Nephron (organoid): ENCODE measurements around the gene MYO16.

Experiments used
- H3K27ac Mint-ChIP-seq, 3 experiments: 2 replicates each; pipeline ENCODE4 v1.8.0; 2020; ENCODE audit warnings: mixed read lengths in 3 of 3, mild to moderate bottlenecking in 2 of 3, moderate library complexity in 1 of 3
- H3K27me3 Mint-ChIP-seq: 2 replicates; pipeline ENCODE4 v1.8.0; 2021; ENCODE audit warnings: low read depth, mild to moderate bottlenecking, moderate library complexity, mixed read lengths
- H3K36me3 Mint-ChIP-seq: 2 replicates; pipeline ENCODE4 v1.8.0; 2020; ENCODE audit warnings: low read depth, mixed read lengths
- H3K4me1 Mint-ChIP-seq: 2 replicates; pipeline ENCODE4 v1.8.0; 2020; ENCODE audit warnings: mixed read lengths
- H3K4me3 Mint-ChIP-seq, 3 experiments: 2 replicates each; pipeline ENCODE4 v1.8.0; 2020; ENCODE audit warnings: mild to moderate bottlenecking in 3 of 3, mixed read lengths in 3 of 3, moderate library complexity in 2 of 3
- H3K9me3 Mint-ChIP-seq: 2 replicates; pipeline ENCODE4 v1.8.0; 2020; ENCODE audit warnings: mixed read lengths
- TF ChIP-seq, protein P1 (sequence below), 3 experiments: fragments of 200-600 bp; sonication (generic); IDR thresholded peaks; one replicate each; pipeline ENCODE4 v1.5.0; 2021; ENCODE audit warnings: antibody characterized with exemption in 3 of 3; ENCODE audit not compliant: unreplicated experiment in 3 of 3

MYO16 gene

GRCh38 chr13:109244566-109244965, 615.2 kb downstream of the MYO16 start:
- Mint-ChIP-seq H3K27me3 (no peaks in the 10 kb centered on the region), H3K27ac (no peak overlapping the region), H3K4me3 (no peak overlapping the region), H3K36me3 (no peaks in the 10 kb centered on the region), H3K9me3 (peaks cover 7% of the 10 kb centered on the region), H3K4me1 (no peaks in the 10 kb centered on the region)
- TF ChIP-seq, protein P1, sequence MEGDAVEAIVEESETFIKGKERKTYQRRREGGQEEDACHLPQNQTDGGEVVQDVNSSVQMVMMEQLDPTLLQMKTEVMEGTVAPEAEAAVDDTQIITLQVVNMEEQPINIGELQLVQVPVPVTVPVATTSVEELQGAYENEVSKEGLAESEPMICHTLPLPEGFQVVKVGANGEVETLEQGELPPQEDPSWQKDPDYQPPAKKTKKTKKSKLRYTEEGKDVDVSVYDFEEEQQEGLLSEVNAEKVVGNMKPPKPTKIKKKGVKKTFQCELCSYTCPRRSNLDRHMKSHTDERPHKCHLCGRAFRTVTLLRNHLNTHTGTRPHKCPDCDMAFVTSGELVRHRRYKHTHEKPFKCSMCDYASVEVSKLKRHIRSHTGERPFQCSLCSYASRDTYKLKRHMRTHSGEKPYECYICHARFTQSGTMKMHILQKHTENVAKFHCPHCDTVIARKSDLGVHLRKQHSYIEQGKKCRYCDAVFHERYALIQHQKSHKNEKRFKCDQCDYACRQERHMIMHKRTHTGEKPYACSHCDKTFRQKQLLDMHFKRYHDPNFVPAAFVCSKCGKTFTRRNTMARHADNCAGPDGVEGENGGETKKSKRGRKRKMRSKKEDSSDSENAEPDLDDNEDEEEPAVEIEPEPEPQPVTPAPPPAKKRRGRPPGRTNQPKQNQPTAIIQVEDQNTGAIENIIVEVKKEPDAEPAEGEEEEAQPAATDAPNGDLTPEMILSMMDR (IDR thresholded peaks at IDR 0.05; ENCODE audit: unreplicated experiment in 3 of 3), result no peak

DNA sequence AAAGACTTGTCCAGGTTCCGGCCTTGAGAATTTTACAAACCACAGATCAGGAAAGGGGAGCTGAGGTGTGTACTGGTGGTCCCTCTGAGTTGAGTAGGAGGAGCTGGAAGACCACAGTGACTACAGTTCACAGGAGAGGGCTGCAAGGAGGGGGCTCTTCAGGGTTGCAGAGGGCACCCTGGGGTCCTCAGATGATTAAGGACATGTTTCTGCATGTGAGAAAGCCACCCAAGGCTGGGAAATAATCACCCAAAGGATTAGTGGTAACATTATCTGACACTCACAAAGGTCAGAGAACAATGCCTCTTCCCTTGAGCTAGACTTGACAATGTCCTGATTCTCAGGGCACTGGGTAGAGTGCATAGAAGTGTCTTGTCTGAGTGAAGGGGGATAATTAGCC, 616.6 kb downstream of the MYO16 start:
- H3K27ac Mint-ChIP-seq, result no peak overlapping the region
- no peak overlapping the region for H3K4me3 Mint-ChIP-seq
- no peaks in the 10 kb centered on the region for H3K27me3 Mint-ChIP-seq
- no peaks in the 10 kb centered on the region for H3K36me3 Mint-ChIP-seq
- peaks cover 7% of the 10 kb centered on the region for H3K9me3 Mint-ChIP-seq
- no peaks in the 10 kb centered on the region for H3K4me1 Mint-ChIP-seq
- TF ChIP-seq, protein P1 (IDR thresholded peaks at IDR 0.05; ENCODE audit: unreplicated experiment in 3 of 3), result no peak

DNA sequence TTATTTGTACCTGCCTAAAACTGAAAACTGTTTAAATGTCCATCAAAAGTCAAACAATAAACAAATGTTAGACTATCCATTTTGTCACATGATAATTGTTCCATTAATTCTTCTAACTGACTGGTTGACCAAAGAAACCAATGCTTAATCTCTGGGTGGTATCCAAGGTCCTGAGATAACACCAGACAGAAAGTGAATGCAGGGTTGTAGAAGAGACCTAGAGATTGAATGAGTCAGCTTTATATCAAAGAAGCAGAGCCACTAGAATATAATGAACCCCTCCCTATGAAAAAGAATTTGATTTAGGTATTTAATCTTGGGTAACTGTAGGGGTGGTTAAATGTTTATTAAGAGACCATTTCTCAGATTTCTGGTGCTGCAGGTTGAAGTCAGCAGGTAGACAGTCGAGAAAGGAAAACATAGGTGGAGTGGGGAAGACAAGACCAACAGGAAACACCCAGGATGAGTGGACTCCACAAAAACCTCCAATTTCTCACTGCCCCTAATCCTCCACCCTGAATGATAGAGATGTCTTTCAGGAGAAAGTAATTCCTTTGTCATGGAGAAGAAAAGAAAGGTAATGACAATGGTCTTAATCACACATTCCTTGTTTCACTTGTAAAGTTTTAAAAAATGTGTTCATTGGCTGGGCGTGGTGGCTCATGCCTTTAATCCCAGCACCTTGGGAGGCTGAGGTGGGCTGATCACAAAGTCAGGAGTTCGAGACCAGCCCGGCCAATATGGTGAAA, 620.5 kb downstream of the MYO16 start:
- TF ChIP-seq, protein P1 (IDR thresholded peaks at IDR 0.05; ENCODE audit: unreplicated experiment in 3 of 3), result no peak
- Mint-ChIP-seq H3K9me3 (peaks cover 7% of the 10 kb centered on the region), H3K36me3 (no peaks in the 10 kb centered on the region), H3K4me3 (no peak overlapping the region), H3K4me1 (no peaks in the 10 kb centered on the region), H3K27me3 (no peaks in the 10 kb centered on the region), H3K27ac (no peak overlapping the region)

DNA sequence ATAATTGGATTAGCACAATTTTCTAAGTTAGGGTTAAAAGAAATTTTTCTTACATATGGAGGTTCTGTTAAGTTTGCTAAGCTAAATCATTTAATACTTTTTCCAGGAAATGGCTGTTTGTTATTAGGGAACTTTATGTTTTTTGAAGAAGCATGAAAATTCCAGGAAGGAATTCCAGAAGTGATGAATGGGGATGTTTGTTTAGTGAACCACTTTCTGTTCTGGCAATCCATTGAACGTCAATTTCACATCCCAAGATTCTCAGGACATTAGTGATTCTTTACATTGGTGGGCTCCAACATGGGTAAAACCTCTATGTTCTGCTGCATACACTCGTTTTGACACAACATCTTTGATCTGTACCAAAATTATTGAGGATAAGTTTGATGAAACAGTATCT, 622.5 kb downstream of the MYO16 start:
- H3K27me3 Mint-ChIP-seq, result no peaks in the 10 kb centered on the region
- no peak overlapping the region for H3K27ac Mint-ChIP-seq
- H3K9me3 Mint-ChIP-seq, result peaks cover 6% of the 10 kb centered on the region
- H3K36me3 Mint-ChIP-seq, result no peaks in the 10 kb centered on the region
- TF ChIP-seq, protein P1 (IDR thresholded peaks at IDR 0.05; ENCODE audit: unreplicated experiment in 3 of 3), result no peak
- peaks cover 2% of the 10 kb centered on the region for H3K4me1 Mint-ChIP-seq
- H3K4me3 Mint-ChIP-seq, result no peak overlapping the region

GRCh38 chr13:109253316-109253715, 623.9 kb downstream of the MYO16 start:
- no peak overlapping the region for H3K27ac Mint-ChIP-seq

More at GRCh38 chr13:109253316-109253715, 623.9 kb downstream of the MYO16 start:
- peaks cover 3% of the 10 kb centered on the region for H3K9me3 Mint-ChIP-seq
- H3K36me3 Mint-ChIP-seq, result no peaks in the 10 kb centered on the region
- H3K27me3 Mint-ChIP-seq, result no peaks in the 10 kb centered on the region
- no peak overlapping the region for H3K4me3 Mint-ChIP-seq
- peaks cover 6% of the 10 kb centered on the region for H3K4me1 Mint-ChIP-seq
- TF ChIP-seq, protein P1 (IDR thresholded peaks at IDR 0.05; ENCODE audit: unreplicated experiment in 3 of 3), result no peak
